ENCODE data around the gene KLF5. TPM values are rescaled to one million over a fixed set of nuclear protein-coding genes. Genes with fewer than 3 reads are reported as not detected.
"Not testable (repeated sequence)": the region's sequence is repeated elsewhere in the genome, so short reads cannot be mapped to it uniquely, and the experiment has no call there.

Gene KLF5
- 30.7 and 39.6 TPM in 2 replicates for total RNA-seq (2014; rRNA removed; shearing (Covaris generic))
- 7.3 and 10.2 TPM in 2 replicates for polyA plus RNA-seq (2014; cell fraction: nucleus; rRNA removed)

DNA sequence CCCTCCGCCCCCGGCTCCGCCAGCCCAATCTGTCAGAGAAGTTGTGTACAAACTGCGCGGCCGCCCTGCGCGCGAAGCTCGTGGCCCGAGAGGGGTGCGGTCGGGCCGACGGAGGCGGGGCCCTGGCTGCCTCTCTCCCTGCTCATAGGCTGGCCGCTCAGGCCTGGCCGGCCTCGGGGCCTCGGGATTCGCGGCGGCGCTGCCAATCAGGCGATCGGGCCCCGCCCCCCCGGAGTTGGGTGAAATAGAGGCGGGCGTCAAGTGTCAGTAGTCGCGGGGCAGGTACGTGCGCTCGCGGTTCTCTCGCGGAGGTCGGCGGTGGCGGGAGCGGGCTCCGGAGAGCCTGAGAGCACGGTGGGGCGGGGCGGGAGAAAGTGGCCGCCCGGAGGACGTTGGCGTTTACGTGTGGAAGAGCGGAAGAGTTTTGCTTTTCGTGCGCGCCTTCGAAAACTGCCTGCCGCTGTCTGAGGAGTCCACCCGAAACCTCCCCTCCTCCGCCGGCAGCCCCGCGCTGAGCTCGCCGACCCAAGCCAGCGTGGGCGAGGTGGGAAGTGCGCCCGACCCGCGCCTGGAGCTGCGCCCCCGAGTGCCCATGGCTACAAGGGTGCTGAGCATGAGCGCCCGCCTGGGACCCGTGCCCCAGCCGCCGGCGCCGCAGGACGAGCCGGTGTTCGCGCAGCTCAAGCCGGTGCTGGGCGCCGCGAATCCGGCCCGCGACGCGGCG, at the start of gene KLF5:
KLF5 (plus strand) TSS at position 270 of the 724 bp plus-strand sequence; CDS start at position 593, 323 bp downstream.
- DNase-seq (ENCODE audit: extremely low read depth, low read depth) = peak; percentile 93

DNA sequence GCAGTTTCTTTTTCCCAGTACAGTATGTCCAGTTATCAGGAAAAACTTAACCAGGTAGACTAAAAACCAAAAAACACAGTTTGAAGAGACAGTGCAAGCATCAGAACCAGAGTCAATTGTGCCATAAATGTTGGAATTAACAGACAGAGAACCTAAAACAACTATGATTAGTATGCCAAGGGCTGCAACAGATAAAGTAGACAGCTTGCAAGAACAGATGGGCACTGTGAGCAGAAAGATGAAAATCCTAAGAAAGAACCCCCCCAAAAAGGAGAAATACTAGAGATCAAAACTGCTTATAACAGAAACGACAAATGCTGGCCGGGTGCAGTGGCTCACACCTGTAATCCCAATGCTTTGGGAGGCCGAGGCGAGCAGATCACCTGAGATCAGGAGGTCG, 47.1 kb upstream of the KLF5 start:
- no peak for DNase-seq (ENCODE audit: extremely low read depth, low read depth)

DNA sequence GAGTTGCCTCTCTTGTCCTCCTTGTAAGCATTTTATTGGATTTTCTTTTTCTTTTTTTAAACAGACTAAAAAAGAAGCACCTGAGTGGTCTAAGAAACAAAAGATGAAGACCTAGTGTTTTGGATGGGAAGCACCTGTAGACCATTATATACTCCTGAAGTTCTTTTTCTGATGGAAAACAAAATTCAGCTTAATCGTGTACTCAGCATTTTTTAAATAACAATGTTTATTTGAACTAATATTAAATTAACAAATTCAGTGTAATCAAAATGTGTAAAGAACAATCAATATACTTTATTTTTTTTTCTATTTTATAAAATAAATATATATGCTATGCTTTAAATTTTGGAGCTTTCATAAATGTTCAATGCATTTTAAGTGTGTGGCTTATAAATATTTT, 43.0 kb upstream of the KLF5 start:
- no peak for DNase-seq (ENCODE audit: extremely low read depth, low read depth)

DNA sequence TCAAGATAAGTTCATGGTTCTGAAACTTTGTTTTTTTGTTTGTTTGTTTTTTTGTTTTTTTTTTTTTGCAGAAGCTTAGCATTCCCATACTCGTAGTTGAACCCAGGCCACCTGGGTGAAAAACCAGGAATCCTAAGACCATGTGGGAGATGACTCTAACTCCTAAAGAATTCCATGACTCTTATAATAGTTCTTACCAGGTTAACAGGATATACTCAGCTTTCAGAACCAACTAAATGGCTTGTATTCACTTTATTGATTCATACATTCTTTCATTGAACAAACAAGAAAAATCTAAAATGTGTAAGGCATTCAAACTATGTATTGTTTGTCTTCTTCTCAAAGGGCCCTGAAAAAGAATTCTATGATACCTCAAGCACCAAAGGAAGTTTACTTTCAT, 40.5 kb upstream of the KLF5 start:
- no peak for DNase-seq (ENCODE audit: extremely low read depth, low read depth)

DNA sequence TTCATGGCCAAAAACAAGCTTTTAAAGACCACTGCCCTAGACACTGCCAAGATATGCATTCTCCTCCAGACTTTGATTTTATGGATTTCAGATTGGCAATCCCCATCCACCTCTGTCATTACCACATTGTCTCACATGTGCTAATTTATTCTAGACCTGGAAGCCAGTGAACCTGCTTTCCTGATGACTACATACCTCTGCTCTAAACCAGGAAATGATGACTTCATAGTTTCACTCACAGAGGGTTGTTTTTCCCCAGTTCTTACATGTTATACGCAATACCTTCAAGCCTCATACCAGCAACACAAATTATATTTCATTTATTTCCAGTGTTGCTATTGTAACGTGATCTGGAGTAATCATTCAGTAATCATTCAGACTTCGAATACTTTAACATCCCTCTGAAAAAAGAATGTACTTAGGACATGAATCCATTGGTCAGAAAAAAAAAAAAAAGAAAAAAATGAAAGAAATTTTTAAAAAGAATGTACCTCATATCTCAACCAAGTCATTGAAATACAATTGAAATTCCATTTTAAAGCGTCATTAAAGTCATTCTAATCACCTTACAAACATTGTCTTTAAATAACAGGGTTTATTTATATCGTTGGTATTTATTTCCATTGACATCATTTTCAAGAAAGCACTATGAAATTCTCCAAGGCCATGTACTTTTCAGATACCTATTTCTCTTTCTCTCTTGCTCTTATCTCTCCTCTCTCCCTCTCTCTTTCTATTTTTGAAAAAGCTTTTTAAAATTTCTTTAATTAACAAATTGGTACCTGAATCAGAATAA, 33.4 kb upstream of the KLF5 start:
- DNase-seq (ENCODE audit: extremely low read depth, low read depth) = no peak

DNA sequence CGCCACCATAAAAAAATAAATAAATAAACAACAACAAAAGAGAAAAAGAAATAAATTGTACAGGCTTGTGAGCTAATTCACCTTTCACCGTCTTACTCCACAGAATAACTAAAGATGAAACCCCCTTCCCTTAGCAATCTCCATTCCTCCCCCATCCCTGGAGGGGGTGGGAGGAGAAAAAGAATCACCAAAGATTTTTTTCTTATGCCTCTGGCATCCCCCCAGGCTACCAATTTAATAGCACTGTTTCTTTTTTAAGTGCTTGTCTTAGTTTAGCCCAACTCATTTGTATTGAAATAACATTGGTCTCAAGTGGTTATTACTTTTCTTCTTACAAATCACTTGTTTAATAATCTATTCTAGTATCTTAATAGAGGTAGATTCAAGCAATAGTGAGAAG, 23.9 kb upstream of the KLF5 start:
- DNase-seq (ENCODE audit: extremely low read depth, low read depth) = no peak

DNA sequence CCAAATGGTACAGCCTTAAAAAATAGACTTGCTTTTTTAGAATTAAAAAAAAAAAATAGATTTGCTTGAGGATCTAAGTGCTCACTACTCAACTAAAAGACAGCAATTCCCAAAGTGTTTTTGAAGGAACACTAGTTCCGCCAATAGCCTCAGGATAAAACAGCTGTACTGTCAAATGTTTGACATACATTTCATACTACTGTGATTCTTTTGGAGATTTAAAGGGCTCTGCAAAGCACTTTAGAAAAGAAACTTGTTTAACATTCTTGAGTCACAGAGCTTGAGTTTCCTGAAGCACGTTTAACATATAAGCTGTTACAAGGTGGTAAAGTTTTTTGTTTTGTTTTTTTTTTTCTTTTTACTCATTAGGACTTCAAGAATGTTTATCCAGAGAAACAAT, 23.1 kb upstream of the KLF5 start:
- no peak for DNase-seq (ENCODE audit: extremely low read depth, low read depth)

DNA sequence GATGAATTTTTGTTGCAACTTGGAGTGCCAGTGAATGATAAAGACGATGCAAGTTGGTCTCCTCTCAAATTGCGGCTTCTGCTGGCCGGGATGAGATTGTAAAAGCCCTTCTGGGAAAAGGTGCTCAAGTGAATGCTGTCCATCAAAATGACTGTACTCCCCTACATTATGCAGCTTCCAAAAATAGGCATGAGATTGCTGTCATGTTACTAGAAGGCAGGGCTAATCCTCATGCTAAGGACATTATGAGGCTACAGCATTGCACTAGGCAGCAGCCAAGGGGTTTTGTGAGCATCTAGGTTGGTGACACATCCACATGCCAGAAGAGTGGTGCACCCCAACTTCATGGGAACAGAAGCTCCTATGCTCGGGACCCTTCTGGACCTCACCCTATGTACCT, 22.2 kb upstream of the KLF5 start:
- DNase-seq (ENCODE audit: extremely low read depth, low read depth) = no peak

DNA sequence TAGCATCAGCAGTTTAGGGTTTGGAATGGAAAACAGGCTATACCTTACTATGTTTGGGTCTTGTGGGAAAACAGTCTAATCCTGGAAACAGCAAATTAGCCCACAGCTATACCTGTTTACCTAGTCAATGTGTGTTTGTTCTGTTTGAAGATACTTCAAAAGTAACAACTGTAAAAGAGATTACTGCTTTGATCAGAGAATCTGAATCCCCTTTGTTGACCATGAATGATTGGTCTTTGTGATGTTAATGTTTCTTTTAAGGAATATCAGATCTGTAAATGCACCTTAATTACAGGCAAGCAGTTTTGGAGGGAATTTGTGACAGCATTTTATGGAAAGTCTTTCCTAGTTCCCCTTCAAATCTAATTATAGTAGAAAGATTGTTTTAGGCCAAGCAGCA, 20.7 kb upstream of the KLF5 start:
- no peak for DNase-seq (ENCODE audit: extremely low read depth, low read depth)

DNA sequence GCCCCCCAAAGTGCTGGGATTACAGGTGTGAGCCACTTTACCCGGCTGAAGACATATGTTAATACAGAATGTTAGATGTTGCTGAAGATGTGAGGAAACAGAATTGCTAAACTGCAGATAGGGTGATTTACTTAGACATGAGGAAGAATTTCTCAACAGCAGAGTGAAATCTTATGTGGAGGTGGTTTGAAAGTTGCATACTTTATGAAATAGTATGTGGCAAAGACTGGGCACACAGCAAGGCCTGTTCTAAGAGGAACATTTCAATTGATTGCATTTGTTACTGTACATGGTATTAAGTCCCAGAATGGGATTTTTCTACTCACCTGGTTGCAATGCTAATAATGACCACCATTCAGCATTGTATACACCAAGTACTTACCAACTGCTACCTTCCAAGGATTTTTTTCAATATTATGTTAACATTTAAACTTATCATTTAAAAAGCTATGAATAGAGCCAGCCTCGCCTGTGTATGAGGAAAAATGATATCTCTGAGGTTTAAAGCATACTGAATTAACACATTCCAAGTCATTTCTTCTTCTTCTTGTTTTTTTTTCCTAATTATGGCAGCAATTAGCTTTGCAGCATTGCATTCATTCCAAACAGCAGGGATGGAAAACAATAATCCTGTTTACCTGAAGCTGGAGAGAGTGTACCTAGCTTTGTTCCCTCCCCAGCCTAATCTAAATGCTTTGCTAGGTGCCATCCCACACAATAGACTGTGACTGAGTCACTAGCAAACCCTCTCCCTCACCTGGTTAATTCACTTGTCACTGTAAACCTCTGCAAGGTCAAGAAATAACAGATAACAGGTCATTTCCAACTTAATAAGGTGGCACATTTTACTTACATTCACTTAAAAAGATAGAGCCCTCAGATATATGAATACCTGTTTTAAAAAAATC, 19.4 kb upstream of the KLF5 start:
- no peak for DNase-seq (ENCODE audit: extremely low read depth, low read depth)

DNA sequence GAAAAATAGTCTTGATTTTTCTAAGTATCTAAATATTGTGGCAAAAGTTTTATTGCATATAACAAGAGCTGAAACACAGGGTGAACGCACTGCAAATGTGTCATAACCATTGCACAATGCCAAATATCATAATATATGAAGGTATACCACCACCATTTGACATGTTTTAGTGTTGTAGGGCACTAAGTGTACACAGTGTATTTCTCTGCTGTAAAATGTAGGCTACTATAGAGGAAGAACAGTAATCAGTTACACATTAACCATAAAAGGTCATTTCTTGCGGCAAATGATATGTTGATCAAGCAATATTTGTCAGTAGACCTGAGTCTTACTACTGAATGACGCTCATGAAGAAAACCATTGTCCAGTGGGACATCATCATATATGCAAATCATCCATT, 18.3 kb upstream of the KLF5 start:
- DNase-seq (ENCODE audit: extremely low read depth, low read depth) = no peak

DNA sequence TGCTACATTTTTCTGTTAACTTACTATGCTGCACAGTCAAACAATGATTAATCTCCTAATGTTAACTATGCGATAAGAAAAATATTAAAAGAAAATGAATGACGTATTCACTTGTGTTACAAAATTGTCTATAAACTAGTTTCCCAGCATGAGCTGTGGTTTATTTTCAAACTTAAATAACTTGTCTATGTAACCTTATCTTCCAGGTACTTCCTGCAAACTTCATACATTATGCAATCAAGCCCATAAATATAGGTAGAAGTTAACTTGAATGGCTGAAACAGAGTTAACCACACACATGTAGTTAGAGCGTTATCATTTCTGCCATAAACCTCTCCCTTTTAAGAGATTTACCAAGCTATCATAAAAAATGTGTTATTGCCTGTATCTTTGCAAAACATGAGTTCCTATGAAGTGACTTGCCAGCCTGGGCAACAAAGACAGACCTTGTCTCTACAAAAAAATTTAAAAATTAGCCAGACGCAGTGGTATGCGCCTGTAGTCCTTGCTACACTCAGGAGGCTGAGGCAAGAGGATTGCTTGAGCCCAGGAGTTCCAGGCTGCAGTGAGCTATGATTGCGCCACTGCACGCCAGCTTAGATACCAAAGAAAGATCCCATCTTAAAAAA, 17.7 kb upstream of the KLF5 start:
- DNase-seq (ENCODE audit: extremely low read depth, low read depth) = no peak

DNA sequence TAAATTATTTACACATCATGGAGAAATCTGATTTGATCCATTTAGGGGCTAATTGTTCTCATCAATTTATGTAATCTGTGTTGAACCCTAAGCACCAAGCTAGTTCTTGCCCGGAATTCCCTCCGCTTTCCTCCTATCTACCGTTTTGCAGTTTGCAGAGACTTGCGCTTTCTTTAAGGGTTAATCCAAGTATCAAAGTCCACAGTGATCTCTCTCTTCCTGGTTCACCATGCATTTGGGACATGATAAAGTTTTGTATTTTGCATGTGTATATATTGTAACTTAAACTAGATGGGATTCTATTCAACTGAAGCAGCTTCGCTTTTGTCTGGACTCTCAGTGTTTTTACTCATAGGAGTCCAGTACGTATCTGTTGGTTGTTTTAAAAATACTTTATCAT, 13.8 kb upstream of the KLF5 start:
- no peak for DNase-seq (ENCODE audit: extremely low read depth, low read depth)

DNA sequence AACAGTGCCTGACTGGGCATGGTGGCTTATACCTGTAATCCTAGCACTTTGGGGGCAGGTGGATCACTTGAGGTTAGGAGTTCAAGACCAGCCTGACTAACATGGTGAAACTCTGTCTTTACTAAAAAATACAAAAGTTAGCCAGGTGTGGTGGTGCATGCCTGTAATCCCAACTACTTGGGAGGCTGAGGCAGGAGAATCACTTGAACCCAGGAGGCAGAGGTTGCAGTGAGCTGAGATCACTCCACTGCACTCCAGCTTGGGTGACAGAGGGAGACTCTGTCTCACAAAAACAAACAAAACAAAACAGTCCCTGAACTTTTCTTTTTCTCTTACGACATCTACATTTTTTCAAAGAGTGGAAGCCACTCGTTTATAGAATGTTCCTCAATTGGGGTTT, 10.2 kb upstream of the KLF5 start:
- DNase-seq (ENCODE audit: extremely low read depth, low read depth) = not testable (repeated sequence)

DNA sequence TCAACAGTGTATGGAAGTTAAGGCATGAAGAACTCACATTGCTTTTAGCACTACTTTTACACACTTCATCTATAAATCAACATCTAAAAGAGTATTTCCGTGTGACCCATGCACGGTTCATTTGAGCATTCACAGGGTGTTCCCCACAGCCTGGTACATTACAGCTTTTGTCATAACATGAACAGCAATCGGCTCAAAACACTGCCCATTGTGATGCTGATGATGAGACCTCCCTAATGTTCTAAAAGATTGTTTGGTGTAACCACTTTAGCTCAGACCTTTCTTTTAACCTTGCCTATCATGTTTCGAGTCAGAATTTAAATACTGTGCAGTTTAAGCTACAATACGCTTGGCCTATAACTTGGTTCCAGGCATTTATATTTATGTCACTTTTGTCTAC, 4.1 kb upstream of the KLF5 start:
- no peak for DNase-seq (ENCODE audit: extremely low read depth, low read depth)

DNA sequence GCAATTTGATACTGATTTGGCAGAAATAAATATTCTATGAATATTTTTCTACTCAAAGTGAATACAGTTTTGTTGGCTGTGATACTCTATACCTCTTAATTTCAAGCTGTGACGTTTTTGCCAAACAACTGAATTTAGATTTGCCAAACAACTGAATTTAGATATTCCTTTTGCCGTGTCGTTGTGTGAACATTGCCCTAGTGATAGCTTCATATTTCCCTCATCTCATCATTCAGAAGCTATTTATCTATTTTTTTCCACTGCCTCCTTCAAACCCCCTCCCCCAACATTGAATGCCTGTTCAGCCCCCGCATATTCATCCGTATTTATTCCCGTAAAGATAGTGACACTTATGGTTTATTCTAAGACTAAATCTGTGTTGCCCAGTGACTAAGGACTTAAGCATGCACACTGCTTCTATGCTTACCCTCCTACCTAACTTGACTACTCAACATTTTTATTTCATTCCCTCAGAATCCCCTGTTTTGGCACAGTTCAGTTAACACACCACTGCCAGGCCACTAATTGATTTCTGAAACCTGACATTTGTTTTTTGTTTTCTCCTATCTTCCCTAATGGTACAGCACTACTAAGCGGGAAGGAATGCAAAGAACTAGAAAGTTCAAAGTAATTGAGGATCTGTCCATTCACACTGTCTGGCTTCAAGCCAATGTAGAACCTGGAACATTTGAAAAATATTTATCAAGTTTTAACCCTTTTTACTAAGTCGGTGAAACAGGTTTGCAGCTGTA, 2.8 kb upstream of the KLF5 start:
- peak; percentile 44 for DNase-seq (ENCODE audit: extremely low read depth, low read depth)

DNA sequence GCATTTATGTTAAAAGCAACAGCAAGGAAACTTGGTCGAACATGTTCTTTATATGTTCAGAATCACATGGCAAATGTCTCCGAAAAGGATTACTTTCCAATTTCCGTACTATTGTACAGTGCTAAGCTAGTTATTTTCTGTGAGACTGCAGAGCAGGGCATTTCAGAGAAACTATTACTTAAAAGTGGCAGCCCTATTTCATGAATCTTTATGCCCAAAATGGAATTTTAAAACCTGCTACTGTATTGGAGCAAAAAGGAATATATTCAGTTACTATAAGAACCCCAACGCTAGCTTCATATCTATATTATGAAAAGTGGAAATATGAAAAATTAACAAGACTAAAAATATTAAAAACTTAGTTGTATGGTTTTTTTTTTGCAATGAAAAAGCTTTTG, 2.2 kb upstream of the KLF5 start:
- DNase-seq (ENCODE audit: extremely low read depth, low read depth) = no peak

DNA sequence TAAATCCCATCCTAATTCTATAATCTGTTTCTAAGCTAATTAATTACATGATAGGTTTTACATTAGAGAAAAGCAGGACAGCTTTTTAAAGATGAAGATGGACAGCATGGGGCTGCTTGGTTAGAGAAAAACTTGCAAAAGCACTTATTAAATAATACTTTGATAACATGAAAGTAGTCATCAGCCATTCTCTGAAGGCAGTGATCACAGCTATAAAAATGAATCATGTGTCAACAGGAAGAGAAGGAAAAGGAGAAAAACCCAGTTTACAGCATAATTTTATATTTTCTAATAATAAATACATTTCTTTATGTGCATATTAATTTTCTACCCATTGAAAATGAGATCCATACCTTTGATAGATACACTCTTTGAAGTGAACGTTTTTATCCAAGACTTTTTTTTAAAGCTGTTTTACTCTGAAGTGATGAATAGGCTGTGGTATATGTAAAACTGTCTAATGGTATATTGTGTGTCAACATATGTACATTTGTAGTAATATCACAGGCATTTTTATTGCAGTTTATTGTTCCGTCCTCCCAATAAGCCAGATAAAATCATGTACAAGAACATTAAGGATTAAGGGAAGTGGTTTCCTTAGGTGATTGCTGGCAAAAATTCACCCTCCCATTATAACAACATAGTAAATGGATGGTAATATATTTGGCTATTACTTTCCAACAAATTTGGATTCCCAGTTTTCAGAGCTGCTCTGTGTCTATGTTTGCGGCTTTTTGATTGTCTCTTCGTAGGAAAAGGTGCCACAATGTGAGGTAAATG, 1.3 kb upstream of the KLF5 start:
- no peak for DNase-seq (ENCODE audit: extremely low read depth, low read depth)

DNA sequence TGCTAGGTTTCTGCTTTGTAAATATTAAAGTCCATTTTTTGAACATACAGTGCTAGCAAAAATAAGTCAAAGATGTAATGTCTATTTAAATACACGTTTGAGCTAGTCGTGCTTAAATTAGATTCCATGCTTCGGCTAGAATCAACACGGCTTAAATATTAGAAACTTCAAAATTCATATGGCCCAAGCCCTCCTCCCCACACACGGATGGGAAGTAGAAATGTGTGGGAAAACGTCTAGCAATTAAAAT, 816 bp upstream of the KLF5 start:
- no peak for DNase-seq (ENCODE audit: extremely low read depth, low read depth)

DNA sequence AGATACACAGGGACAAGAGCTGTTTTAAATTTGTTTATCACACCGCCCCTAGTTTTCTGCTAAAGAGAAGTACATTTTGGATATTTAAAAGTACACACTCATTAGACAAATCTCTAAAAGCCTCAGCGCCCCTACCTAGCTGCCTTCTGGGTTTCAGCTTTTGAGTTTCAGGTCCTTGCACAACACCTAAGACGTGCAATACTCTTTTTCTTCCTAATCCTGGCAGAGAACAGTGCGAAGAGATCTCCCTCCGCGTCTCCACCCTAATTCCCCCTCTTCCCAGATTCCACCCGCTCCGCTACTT, 421 bp upstream of the KLF5 start:
- no peak for DNase-seq (ENCODE audit: extremely low read depth, low read depth)
